ENCODE results near the gene RTL9. TPM values are rescaled to one million over a fixed set of nuclear protein-coding genes. Genes with fewer than 3 reads are reported as not detected.

Gene RTL9
- total and polyA plus RNA-seq, 2 experiments from 2014 or later: 0.31 TPM; not detected in 1

DNA sequence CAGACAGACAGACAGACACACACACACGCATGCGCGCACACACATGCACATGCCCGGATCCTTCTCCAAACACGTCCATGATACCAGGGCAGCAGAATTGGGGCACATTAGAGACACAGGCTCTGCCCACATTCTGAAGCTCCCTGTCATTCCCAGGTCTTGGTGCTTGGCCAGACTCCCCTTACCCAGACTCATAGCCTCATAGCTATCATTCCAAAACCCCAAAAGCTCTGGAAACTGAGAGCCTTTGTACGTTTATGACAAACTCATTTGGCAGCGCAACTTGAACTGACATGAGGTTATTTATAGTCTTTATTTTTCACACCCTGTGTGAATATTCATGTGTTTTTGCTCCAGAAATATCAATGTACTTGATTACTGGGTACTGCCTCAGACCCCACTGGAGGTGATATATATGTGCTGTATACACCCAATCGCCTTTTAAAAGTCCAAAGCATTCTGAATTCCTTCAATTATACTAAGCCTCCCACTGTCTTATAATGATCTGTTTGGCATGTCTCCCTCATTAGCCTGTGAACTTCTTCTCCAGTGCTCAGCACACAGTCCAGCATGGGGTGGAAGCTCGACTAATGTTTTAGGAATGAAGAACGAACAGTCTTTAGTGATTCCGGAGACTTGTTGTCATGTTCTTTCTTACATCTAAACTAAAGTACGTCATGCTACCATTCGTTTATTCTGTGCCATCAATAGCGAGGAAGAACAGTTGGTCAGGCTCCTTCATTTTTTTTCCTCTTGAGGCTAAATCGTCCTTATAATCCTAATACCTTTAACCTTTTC is 45.0 kb downstream of the RTL9 start:
- no peak overlapping the region for H3K27ac ChIP-seq (ENCODE audit: low read depth)
- no peaks in the 10 kb centered on the region for H3K36me3 ChIP-seq (ENCODE audit: insufficient read depth)
- Mint-ChIP-seq H3K4me3 (no peak overlapping the region), H3K4me1 (peaks cover 16% of the 10 kb centered on the region), H3K27ac (no peak overlapping the region), H3K9me3 (no peaks in the 10 kb centered on the region), H3K36me3 (ENCODE audit: low read depth) (no peaks in the 10 kb centered on the region), H3K27me3 (ENCODE audit: insufficient read depth, low read depth, poor library complexity) (peaks cover 2% of the 10 kb centered on the region)
- H3F3A ChIP-seq (replicated peaks; ENCODE audit: low read depth): no peaks in the 10 kb centered on the region
- ATAC-seq: no peak
- H3K9me2 ChIP-seq (ENCODE audit: insufficient read depth): no peaks in the 10 kb centered on the region
- H3K4me3 ChIP-seq: no peak overlapping the region
- TF ChIP-seq STAT1 (IDR thresholded peaks at IDR 0.05; ENCODE audit: unreplicated experiment) (no peak), ZNF114 (CRISPR knock-in tag; IDR thresholded peaks at IDR 0.05) (no peak), CREB1 (CRISPR knock-in tag; IDR thresholded peaks at IDR 0.05; ENCODE audit: low read depth) (no peak), ZNF331 (CRISPR knock-in tag; IDR thresholded peaks at IDR 0.05; ENCODE audit: low read depth) (no peak), EZH2 (IDR thresholded peaks at IDR 0.05; ENCODE audit: low read depth, unreplicated experiment) (no peak), JUNB (IDR thresholded peaks at IDR 0.05; ENCODE audit: unreplicated experiment) (no peak), NANOG (IDR thresholded peaks at IDR 0.05; ENCODE audit: borderline replicate concordance) (no peak), EZH2phosphoT487 (IDR thresholded peaks at IDR 0.05; ENCODE audit: unreplicated experiment) (no peak), POLR2AphosphoS5 (IDR thresholded peaks at IDR 0.05; ENCODE audit: low read depth) (no peak)
- TF ChIP-seq, protein P1, sequence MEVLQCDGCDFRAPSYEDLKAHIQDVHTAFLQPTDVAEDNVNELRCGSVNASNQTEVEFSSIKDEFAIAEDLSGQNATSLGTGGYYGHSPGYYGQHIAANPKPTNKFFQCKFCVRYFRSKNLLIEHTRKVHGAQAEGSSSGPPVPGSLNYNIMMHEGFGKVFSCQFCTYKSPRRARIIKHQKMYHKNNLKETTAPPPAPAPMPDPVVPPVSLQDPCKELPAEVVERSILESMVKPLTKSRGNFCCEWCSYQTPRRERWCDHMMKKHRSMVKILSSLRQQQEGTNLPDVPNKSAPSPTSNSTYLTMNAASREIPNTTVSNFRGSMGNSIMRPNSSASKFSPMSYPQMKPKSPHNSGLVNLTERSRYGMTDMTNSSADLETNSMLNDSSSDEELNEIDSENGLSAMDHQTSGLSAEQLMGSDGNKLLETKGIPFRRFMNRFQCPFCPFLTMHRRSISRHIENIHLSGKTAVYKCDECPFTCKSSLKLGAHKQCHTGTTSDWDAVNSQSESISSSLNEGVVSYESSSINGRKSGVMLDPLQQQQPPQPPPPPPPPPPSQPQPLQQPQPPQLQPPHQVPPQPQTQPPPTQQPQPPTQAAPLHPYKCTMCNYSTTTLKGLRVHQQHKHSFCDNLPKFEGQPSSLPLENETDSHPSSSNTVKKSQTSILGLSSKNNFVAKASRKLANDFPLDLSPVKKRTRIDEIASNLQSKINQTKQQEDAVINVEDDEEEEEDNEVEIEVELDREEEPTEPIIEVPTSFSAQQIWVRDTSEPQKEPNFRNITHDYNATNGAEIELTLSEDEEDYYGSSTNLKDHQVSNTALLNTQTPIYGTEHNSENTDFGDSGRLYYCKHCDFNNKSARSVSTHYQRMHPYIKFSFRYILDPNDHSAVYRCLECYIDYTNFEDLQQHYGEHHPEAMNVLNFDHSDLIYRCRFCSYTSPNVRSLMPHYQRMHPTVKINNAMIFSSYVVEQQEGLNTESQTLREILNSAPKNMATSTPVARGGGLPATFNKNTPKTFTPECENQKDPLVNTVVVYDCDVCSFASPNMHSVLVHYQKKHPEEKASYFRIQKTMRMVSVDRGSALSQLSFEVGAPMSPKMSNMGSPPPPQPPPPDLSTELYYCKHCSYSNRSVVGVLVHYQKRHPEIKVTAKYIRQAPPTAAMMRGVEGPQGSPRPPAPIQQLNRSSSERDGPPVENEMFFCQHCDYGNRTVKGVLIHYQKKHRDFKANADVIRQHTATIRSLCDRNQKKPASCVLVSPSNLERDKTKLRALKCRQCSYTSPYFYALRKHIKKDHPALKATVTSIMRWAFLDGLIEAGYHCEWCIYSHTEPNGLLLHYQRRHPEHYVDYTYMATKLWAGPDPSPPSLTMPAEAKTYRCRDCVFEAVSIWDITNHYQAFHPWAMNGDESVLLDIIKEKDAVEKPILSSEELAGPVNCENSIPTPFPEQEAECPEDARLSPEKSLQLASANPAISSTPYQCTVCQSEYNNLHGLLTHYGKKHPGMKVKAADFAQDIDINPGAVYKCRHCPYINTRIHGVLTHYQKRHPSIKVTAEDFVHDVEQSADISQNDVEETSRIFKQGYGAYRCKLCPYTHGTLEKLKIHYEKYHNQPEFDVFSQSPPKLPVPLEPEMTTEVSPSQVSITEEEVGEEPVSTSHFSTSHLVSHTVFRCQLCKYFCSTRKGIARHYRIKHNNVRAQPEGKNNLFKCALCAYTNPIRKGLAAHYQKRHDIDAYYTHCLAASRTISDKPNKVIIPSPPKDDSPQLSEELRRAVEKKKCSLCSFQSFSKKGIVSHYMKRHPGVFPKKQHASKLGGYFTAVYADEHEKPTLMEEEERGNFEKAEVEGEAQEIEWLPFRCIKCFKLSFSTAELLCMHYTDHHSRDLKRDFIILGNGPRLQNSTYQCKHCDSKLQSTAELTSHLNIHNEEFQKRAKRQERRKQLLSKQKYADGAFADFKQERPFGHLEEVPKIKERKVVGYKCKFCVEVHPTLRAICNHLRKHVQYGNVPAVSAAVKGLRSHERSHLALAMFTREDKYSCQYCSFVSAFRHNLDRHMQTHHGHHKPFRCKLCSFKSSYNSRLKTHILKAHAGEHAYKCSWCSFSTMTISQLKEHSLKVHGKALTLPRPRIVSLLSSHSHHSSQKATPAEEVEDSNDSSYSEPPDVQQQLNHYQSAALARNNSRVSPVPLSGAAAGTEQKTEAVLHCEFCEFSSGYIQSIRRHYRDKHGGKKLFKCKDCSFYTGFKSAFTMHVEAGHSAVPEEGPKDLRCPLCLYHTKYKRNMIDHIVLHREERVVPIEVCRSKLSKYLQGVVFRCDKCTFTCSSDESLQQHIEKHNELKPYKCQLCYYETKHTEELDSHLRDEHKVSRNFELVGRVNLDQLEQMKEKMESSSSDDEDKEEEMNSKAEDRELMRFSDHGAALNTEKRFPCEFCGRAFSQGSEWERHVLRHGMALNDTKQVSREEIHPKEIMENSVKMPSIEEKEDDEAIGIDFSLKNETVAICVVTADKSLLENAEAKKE (CRISPR knock-in tag; IDR thresholded peaks at IDR 0.05): no peak
- TF ChIP-seq, protein P2, sequence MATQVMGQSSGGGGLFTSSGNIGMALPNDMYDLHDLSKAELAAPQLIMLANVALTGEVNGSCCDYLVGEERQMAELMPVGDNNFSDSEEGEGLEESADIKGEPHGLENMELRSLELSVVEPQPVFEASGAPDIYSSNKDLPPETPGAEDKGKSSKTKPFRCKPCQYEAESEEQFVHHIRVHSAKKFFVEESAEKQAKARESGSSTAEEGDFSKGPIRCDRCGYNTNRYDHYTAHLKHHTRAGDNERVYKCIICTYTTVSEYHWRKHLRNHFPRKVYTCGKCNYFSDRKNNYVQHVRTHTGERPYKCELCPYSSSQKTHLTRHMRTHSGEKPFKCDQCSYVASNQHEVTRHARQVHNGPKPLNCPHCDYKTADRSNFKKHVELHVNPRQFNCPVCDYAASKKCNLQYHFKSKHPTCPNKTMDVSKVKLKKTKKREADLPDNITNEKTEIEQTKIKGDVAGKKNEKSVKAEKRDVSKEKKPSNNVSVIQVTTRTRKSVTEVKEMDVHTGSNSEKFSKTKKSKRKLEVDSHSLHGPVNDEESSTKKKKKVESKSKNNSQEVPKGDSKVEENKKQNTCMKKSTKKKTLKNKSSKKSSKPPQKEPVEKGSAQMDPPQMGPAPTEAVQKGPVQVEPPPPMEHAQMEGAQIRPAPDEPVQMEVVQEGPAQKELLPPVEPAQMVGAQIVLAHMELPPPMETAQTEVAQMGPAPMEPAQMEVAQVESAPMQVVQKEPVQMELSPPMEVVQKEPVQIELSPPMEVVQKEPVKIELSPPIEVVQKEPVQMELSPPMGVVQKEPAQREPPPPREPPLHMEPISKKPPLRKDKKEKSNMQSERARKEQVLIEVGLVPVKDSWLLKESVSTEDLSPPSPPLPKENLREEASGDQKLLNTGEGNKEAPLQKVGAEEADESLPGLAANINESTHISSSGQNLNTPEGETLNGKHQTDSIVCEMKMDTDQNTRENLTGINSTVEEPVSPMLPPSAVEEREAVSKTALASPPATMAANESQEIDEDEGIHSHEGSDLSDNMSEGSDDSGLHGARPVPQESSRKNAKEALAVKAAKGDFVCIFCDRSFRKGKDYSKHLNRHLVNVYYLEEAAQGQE (IDR thresholded peaks at IDR 0.05; ENCODE audit: unreplicated experiment): no peak
- TF ChIP-seq, protein P3, sequence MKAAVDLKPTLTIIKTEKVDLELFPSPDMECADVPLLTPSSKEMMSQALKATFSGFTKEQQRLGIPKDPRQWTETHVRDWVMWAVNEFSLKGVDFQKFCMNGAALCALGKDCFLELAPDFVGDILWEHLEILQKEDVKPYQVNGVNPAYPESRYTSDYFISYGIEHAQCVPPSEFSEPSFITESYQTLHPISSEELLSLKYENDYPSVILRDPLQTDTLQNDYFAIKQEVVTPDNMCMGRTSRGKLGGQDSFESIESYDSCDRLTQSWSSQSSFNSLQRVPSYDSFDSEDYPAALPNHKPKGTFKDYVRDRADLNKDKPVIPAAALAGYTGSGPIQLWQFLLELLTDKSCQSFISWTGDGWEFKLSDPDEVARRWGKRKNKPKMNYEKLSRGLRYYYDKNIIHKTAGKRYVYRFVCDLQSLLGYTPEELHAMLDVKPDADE (IDR thresholded peaks at IDR 0.05): no peak
- TF ChIP-seq, protein P4, sequence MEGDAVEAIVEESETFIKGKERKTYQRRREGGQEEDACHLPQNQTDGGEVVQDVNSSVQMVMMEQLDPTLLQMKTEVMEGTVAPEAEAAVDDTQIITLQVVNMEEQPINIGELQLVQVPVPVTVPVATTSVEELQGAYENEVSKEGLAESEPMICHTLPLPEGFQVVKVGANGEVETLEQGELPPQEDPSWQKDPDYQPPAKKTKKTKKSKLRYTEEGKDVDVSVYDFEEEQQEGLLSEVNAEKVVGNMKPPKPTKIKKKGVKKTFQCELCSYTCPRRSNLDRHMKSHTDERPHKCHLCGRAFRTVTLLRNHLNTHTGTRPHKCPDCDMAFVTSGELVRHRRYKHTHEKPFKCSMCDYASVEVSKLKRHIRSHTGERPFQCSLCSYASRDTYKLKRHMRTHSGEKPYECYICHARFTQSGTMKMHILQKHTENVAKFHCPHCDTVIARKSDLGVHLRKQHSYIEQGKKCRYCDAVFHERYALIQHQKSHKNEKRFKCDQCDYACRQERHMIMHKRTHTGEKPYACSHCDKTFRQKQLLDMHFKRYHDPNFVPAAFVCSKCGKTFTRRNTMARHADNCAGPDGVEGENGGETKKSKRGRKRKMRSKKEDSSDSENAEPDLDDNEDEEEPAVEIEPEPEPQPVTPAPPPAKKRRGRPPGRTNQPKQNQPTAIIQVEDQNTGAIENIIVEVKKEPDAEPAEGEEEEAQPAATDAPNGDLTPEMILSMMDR (conservative IDR thresholded peaks at IDR 0.05; ENCODE audit: low read depth in 2 of 2): no peak
- H4K20me1 ChIP-seq (replicated peaks; ENCODE audit: insufficient read depth): no peaks in the 10 kb centered on the region
- H3K79me2 ChIP-seq (replicated peaks; ENCODE audit: insufficient read depth): no peaks in the 10 kb centered on the region
- no peaks in the 10 kb centered on the region for H3K27me3 ChIP-seq (ENCODE audit: insufficient read depth)
- no peak overlapping the region for H2AFZ ChIP-seq
- H3K4me1 ChIP-seq (ENCODE audit: insufficient read depth): peaks cover 7% of the 10 kb centered on the region; the same call in 1 of the 2 replicates
- no peak for DNase-seq (ENCODE audit: low spot score)
- no peak overlapping the region for H3K4me2 ChIP-seq
